Measurements from ENCODE around the gene AP2A2. TPM values are rescaled to one million over a fixed set of nuclear protein-coding genes. Genes with fewer than 3 reads are reported as not detected.

The AP2A2 gene
- total RNA-seq, 4 donors from 2014 or later: 45.4 to 107 (median 76.8) TPM

- H3K4me1 ChIP-seq: peaks cover 12% of the 10 kb centered on the region
- 88% methylated on average over 15 of the region's 15 CpGs for WGBS
- no peaks in the 10 kb centered on the region for H3K27me3 ChIP-seq
- H3K4me3 ChIP-seq: no peak overlapping the region
- H3K36me3 ChIP-seq: peaks cover 86% of the 10 kb centered on the region
- H3K9me3 ChIP-seq: no peaks in the 10 kb centered on the region
- no peak overlapping the region for H3K27ac ChIP-seq
- no peak for DNase-seq (ENCODE audit: low spot score in 2 of 2)
- TF ChIP-seq CTCF (IDR thresholded peaks at IDR 0.05) (no peak), POLR2A (IDR thresholded peaks at IDR 0.05) (no peak), EP300 (IDR thresholded peaks at IDR 0.05) (no peak), POLR2AphosphoS5 (IDR thresholded peaks at IDR 0.05) (no peak)
Observed at GRCh38 chr11:984546-984945, 58.9 kb downstream of the AP2A2 start.

- no peak for DNase-seq (ENCODE audit: low spot score in 2 of 2)
- Histone ChIP-seq H3K4me3 (no peak overlapping the region), H3K9me3 (no peaks in the 10 kb centered on the region), H3K27ac (no peak overlapping the region), H3K27me3 (no peaks in the 10 kb centered on the region), H3K4me1 (peaks cover 12% of the 10 kb centered on the region), H3K36me3 (peaks cover 91% of the 10 kb centered on the region)
- TF ChIP-seq CTCF (IDR thresholded peaks at IDR 0.05): no peak
- no peak for TF ChIP-seq EP300 (IDR thresholded peaks at IDR 0.05)
- no peak for TF ChIP-seq POLR2A (IDR thresholded peaks at IDR 0.05)
- no peak for TF ChIP-seq POLR2AphosphoS5 (IDR thresholded peaks at IDR 0.05)
- WGBS: 89% methylated on average over 20 of the region's 21 CpGs
Observed at GRCh38 chr11:985406-985805, 59.7 kb downstream of the AP2A2 start.

GRCh38 chr11:985848-986247 is 60.2 kb downstream of the AP2A2 start:
- WGBS: 93% methylated on average over 18 of the region's 20 CpGs
- Histone ChIP-seq H3K36me3 (peaks cover 91% of the 10 kb centered on the region), H3K27me3 (no peaks in the 10 kb centered on the region), H3K9me3 (no peaks in the 10 kb centered on the region), H3K27ac (no peak overlapping the region), H3K4me1 (peaks cover 12% of the 10 kb centered on the region), H3K4me3 (no peak overlapping the region)
- no peak for DNase-seq (ENCODE audit: low spot score in 2 of 2)
- TF ChIP-seq POLR2AphosphoS5 (IDR thresholded peaks at IDR 0.05): no peak
- no peak for TF ChIP-seq POLR2A (IDR thresholded peaks at IDR 0.05)
- TF ChIP-seq CTCF (IDR thresholded peaks at IDR 0.05): no peak
- TF ChIP-seq EP300 (IDR thresholded peaks at IDR 0.05): no peak

- no peak overlapping the region for H3K27ac ChIP-seq
- H3K4me3 ChIP-seq: no peak overlapping the region
- H3K36me3 ChIP-seq: peaks cover 90% of the 10 kb centered on the region
- no peaks in the 10 kb centered on the region for H3K9me3 ChIP-seq
- no peaks in the 10 kb centered on the region for H3K27me3 ChIP-seq
- peaks cover 12% of the 10 kb centered on the region for H3K4me1 ChIP-seq
- no peak for DNase-seq (ENCODE audit: low spot score in 2 of 2)
- WGBS: no CpG with 5 or more reads among the region's 28 CpGs
- TF ChIP-seq CTCF (IDR thresholded peaks at IDR 0.05): no peak
- no peak for TF ChIP-seq POLR2A (IDR thresholded peaks at IDR 0.05)
- TF ChIP-seq POLR2AphosphoS5 (IDR thresholded peaks at IDR 0.05): no peak
- no peak for TF ChIP-seq EP300 (IDR thresholded peaks at IDR 0.05)
Observed at GRCh38 chr11:986270-986951, 60.7 kb downstream of the AP2A2 start.

- Histone ChIP-seq H3K36me3 (peaks cover 90% of the 10 kb centered on the region), H3K27ac (no peak overlapping the region), H3K4me1 (peaks cover 12% of the 10 kb centered on the region), H3K9me3 (no peaks in the 10 kb centered on the region), H3K27me3 (no peaks in the 10 kb centered on the region), H3K4me3 (no peak overlapping the region)
- TF ChIP-seq CTCF (IDR thresholded peaks at IDR 0.05) (no peak), EP300 (IDR thresholded peaks at IDR 0.05) (no peak), POLR2AphosphoS5 (IDR thresholded peaks at IDR 0.05) (no peak), POLR2A (IDR thresholded peaks at IDR 0.05) (no peak)
- DNase-seq (ENCODE audit: low spot score in 2 of 2): no peak
- 97% methylated on average over 3 of the region's 9 CpGs for WGBS
Observed at GRCh38 chr11:986952-987305, 61.3 kb downstream of the AP2A2 start.
